K562 (cell line): Measurements from ENCODE around the gene KAZN. TPM values are rescaled to one million over a fixed set of nuclear protein-coding genes. Genes with fewer than 3 reads are reported as not detected.

Source experiments
- ATAC-seq: fragments of 200-7000 bp; cut with Tn5 transposase; 3 replicates; pipeline ENCODE4 v1.9.1; 2020; ENCODE audit warnings: moderate library complexity
- BruUV-seq: library from RNA; stranded (reverse); fragments of 400-500 nt; replicated peaks from 2 replicates; lab custom pipeline; 2021; lab: Mats Ljungman, UMichigan
- CTCF ChIA-PET: fragments of 300-600 bp; formaldehyde crosslinking; extraction: SDS; loops from one replicate; lab custom pipeline; 2021; ENCODE audit warnings: low intra/inter-chr PET ratio; lab: Yijun Ruan, JAX
- POLR2A ChIA-PET: fragments of 300-600, 350-650 bp; sonication (Branson Sonifier 250); formaldehyde crosslinking; extraction: SDS; loops from one replicate; lab custom pipeline; 2021; ENCODE audit warnings: antibody characterized with exemption, inconsistent platforms; lab: Yijun Ruan, JAX
- DNase-seq, 4 experiments: peaks; one replicate each; pipeline versions ENCODE4 v3.0.0 to v3.0.0-alpha.2; 2011 to 2018; ENCODE audit warnings: low spot score in 3 of 4, mixed read lengths in 3 of 4; ENCODE audit errors: extremely low read depth in 1 of 4
- FAIRE-seq: peaks from 2 replicates; lab custom pipeline; 2011; peaks lifted over from hg19 to GRCh38; lab: Jason Lieb, UNC
- H2AFZ ChIP-seq: 2 replicates; pipeline ENCODE4 v1.6.0; 2011; ENCODE audit warnings: low read depth, low read length, control low read depth, inconsistent platforms
- H3K27ac ChIP-seq: fragments of 200-600 bp; 3 replicates; pipeline ENCODE4 v1.8.0; 2011; ENCODE audit warnings: low read depth, mild to moderate bottlenecking, control low read depth, inconsistent platforms, low read length, moderate library complexity, mixed read lengths; ENCODE audit errors: extremely low read depth
- H3K27me3 ChIP-seq, 2 experiments: fragments of 300-600 bp in 1 of 2; 2 replicates in 1 of 2; 3 replicates in 1 of 2; pipeline versions ENCODE4 v1.6.0 to v1.8.0; 2011; ENCODE audit warnings: inconsistent platforms in 2 of 2, low read length in 2 of 2, mild to moderate bottlenecking in 1 of 2, mixed read lengths in 1 of 2, moderate library complexity in 1 of 2; ENCODE audit not compliant: control insufficient read depth in 2 of 2, insufficient read depth in 2 of 2
- H3K36me3 ChIP-seq: fragments of 300-600 bp; 3 replicates; pipeline ENCODE4 v1.8.0; 2011; ENCODE audit warnings: mild to moderate bottlenecking, low read length, inconsistent platforms; ENCODE audit not compliant: control insufficient read depth, insufficient read depth
- H3K4me1 ChIP-seq, 2 experiments: fragments of 200-600 bp in 1 of 2; replicated peaks in 1 of 2; 2 replicates in 1 of 2; 3 replicates in 1 of 2; pipeline versions ENCODE4 v1.5.1 to v1.8.0; 2011; ENCODE audit warnings: inconsistent platforms in 2 of 2, low read length in 2 of 2, mild to moderate bottlenecking in 1 of 2, mixed read lengths in 1 of 2, moderate library complexity in 1 of 2; ENCODE audit not compliant: control insufficient read depth in 2 of 2, insufficient read depth in 2 of 2
- H3K4me2 ChIP-seq: 2 replicates; pipeline ENCODE4 v1.6.1; 2011; ENCODE audit warnings: low read length, control low read depth, inconsistent platforms, mixed read lengths; ENCODE audit not compliant: insufficient read depth
- H3K4me3 ChIP-seq: fragments of 200-600 bp; sonication (generic), shearing (Covaris generic); 2 replicates; pipeline ENCODE4 v1.5.1; 2016; ENCODE audit warnings: control low read depth, inconsistent platforms
- H3K79me2 ChIP-seq: fragments of 200-600 bp; 3 replicates; pipeline ENCODE4 v1.8.0; 2011; ENCODE audit warnings: low read length, inconsistent platforms; ENCODE audit not compliant: control insufficient read depth, insufficient read depth
- H3K9ac ChIP-seq, 2 experiments: 2 replicates each; pipeline versions ENCODE4 v1.6.0 to v1.6.1; 2011; ENCODE audit warnings: low read depth in 2 of 2, low read length in 2 of 2, control low read depth in 1 of 2, inconsistent platforms in 1 of 2, mild to moderate bottlenecking in 1 of 2, mixed read lengths in 1 of 2; ENCODE audit not compliant: insufficient read depth in 1 of 2
- H3K9me1 ChIP-seq: one replicate; pipeline ENCODE4 v1.6.0; 2011; ENCODE audit warnings: inconsistent platforms, mild to moderate bottlenecking, low read length, moderate library complexity; ENCODE audit not compliant: control insufficient read depth, insufficient read depth
- H3K9me3 ChIP-seq: replicated peaks from 2 replicates; pipeline ENCODE4 v1.5.1; 2011; ENCODE audit warnings: low read depth, low read length, inconsistent platforms; ENCODE audit not compliant: control insufficient read depth, insufficient read depth
- H4K20me1 ChIP-seq: replicated peaks from 2 replicates; pipeline ENCODE4 v1.6.1; 2011; ENCODE audit warnings: low read length, inconsistent platforms, mixed read lengths; ENCODE audit not compliant: control insufficient read depth, insufficient read depth
- BHLHE40 ChIP-seq: IDR thresholded peaks from 2 replicates; pipeline ENCODE4 v1.6.1; 2011; ENCODE audit warnings: low read length, improper control_type of control experiment
- DIDO1 ChIP-seq: fragments of 450-650 bp; IDR thresholded peaks from 2 replicates; pipeline ENCODE4 v1.6.1; 2016; ENCODE audit warnings: low read depth, missing biosample characterization, missing genetic modification characterization
- JUND ChIP-seq, 2 experiments: IDR thresholded peaks; 2 replicates in 1 of 2; 3 replicates in 1 of 2; pipeline ENCODE4 v1.6.1; 2011; ENCODE audit warnings: borderline replicate concordance in 2 of 2, low read depth in 2 of 2, low read length in 2 of 2, improper control_type of control experiment in 1 of 2, missing biosample characterization in 1 of 2, missing genetic modification characterization in 1 of 2, missing genetic modification reagents in 1 of 2
- LARP7 ChIP-seq: fragments of 450-650 bp; IDR thresholded peaks from 2 replicates; pipeline ENCODE4 v1.6.1; 2016
- RBM15 ChIP-seq: fragments of 200-400 bp; formaldehyde crosslinking; IDR thresholded peaks from 2 replicates; pipeline ENCODE4 v1.6.1; 2018; ENCODE audit warnings: mild to moderate bottlenecking, low read length, moderate library complexity; ENCODE audit not compliant: insufficient read depth
- RNF2 ChIP-seq: sonication (generic); IDR thresholded peaks from 2 replicates; pipeline ENCODE4 v1.6.1; 2016
- TBL1XR1 ChIP-seq, 2 experiments: IDR thresholded peaks; 2 replicates each; pipeline ENCODE4 v1.6.1; 2012; ENCODE audit warnings: improper control_type of control experiment in 2 of 2, low read length in 2 of 2, mild to moderate bottlenecking in 1 of 2
- TBP ChIP-seq: optimal IDR thresholded peaks from 2 replicates; pipeline ENCODE3; 2011; ENCODE audit warnings: low read depth, low read length, improper control_type of control experiment
- TRIM28 ChIP-seq: fragments of 450-650 bp; IDR thresholded peaks from 2 replicates; pipeline ENCODE4 v1.6.1; 2017
- ZFP1 ChIP-seq: fragments of 450-650 bp; formaldehyde crosslinking; IDR thresholded peaks from 2 replicates; pipeline ENCODE4 v1.4.0; 2020; ENCODE audit warnings: mild to moderate bottlenecking, mixed read lengths
- ZNF212 ChIP-seq: fragments of 450-650 bp; formaldehyde crosslinking; IDR thresholded peaks from 2 replicates; pipeline ENCODE4 v1.4.0; 2020; ENCODE audit warnings: mild to moderate bottlenecking
- ZNF584 ChIP-seq: fragments of 200-800 bp; sonication (Bioruptor generic); IDR thresholded peaks from 2 replicates; pipeline ENCODE4 v1.6.1; 2016; ENCODE audit warnings: low read depth, mild to moderate bottlenecking, missing genetic modification characterization, missing compliant biosample characterization
- ZNF79 ChIP-seq: fragments of 250-450 bp; sonication (Bioruptor Pico); IDR thresholded peaks from 2 replicates; pipeline ENCODE4 v1.4.0; 2020; ENCODE audit warnings: low read depth, mild to moderate bottlenecking, moderate library complexity
- WGBS: fragments of 100-300 bp; shearing (Covaris generic); methylation state at CpG from one replicate; pipeline ENCODE4 v1.1.6; 2016; ENCODE audit warnings: low coverage, mixed read lengths; ENCODE audit not compliant: insufficient coverage; ENCODE audit errors: missing lambda C conversion rate; 5-methylcytosine and 5-hydroxymethylcytosine counted together
- in situ Hi-C: fragments of 300-500 bp; cut with MboI; formaldehyde crosslinking; loops from 4 replicates; pipeline ENCODE4 v1.15.0; 2018; ENCODE audit warnings: inconsistent platforms, mixed read lengths
- intact Hi-C: fragments of 100-400 bp; cut with micrococcal nuclease; formaldehyde crosslinking; loops from 2 replicates; pipeline ENCODE4 v1.14.2; 2022
- polyA plus RNA-seq, 8 experiments: library from polyadenylated mRNA; depleted of rRNA in 4 of 8; stranded (reverse) in 5 of 8; unstranded in 3 of 8; fragments of >200 nt; fragmentation: Nextera tagmentation in 2 of 8; fragmentation: Illumina TruSeq in 1 of 8; extraction: Ambion mirVana in 2 of 8; extraction: Trizol in 1 of 8; gene quantifications; 2 replicates each; pipeline versions ENCODE4 v1.2.1 to v1.2.3, GENCODE V29; 2011 to 2014; ENCODE audit warnings: inconsistent platforms in 1 of 8, missing spikeins in 1 of 8
- total RNA-seq, 7 experiments: library from RNA; depleted of rRNA in 6 of 7; stranded (reverse); fragments of >200 nt in 6 of 7; fragmentation: Illumina TruSeq in 2 of 7; extraction: Trizol in 2 of 7; gene quantifications; 2 replicates each; pipeline versions ENCODE4 v1.2.1 to v1.2.3, GENCODE V29; 2011 to 2021; ENCODE audit warnings: low replicate concordance in 1 of 7
- TF ChIP-seq, protein P1 (sequence below), 2 experiments: fragments of 150-350 bp in 1 of 2; IDR thresholded peaks; 2 replicates each; pipeline ENCODE4 v1.6.1; 2012 to 2016; ENCODE audit warnings: low read depth in 2 of 2, low read length in 2 of 2, mild to moderate bottlenecking in 1 of 2, moderate library complexity in 1 of 2
- TF ChIP-seq, protein P2 (sequence below): fragments of 250-450 bp; sonication (Bioruptor Pico); IDR thresholded peaks from 2 replicates; pipeline ENCODE4 v1.4.0; 2020; ENCODE audit warnings: mild to moderate bottlenecking, moderate library complexity

KAZN gene
- total and polyA plus RNA-seq, 9 of the 15 experiments (the other 6 are each of a cell fraction or from before 2014, with no cell fraction given), result 2.1 to 21.6 (median 5.4) TPM

DNA sequence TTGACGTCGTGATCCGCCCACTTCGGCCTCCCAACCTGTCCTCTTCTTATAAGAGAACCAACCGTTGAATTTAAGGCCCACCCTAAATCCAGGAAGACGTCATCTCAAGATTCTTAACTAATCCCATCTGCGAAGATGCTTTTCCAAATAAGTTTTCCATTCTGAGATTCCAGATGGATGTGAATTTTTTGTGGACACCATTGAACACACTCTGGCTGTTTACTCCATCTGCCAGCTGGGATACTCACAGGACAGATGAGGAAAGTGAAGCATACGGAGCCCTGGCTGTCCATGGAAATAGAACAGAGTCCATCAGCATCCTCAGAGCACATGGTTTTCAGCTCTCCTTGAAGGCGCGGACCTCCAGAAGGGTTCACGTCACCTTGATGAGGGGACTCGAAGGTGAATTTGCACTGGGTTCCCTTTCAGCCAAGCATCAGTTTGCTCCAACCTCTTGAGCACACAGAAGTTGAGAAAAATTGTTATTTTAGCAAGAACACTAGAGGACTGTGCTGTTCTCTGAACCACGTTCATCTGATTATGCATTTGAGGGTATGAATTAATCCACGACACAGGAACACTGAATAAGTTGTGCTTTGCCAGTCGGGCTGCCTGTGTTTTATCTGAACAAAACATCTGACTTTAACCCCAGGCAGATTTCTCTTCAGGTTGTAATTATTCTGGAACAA, 68.6 kb downstream of the KAZN start (continued):
- TF ChIP-seq, protein P1, sequence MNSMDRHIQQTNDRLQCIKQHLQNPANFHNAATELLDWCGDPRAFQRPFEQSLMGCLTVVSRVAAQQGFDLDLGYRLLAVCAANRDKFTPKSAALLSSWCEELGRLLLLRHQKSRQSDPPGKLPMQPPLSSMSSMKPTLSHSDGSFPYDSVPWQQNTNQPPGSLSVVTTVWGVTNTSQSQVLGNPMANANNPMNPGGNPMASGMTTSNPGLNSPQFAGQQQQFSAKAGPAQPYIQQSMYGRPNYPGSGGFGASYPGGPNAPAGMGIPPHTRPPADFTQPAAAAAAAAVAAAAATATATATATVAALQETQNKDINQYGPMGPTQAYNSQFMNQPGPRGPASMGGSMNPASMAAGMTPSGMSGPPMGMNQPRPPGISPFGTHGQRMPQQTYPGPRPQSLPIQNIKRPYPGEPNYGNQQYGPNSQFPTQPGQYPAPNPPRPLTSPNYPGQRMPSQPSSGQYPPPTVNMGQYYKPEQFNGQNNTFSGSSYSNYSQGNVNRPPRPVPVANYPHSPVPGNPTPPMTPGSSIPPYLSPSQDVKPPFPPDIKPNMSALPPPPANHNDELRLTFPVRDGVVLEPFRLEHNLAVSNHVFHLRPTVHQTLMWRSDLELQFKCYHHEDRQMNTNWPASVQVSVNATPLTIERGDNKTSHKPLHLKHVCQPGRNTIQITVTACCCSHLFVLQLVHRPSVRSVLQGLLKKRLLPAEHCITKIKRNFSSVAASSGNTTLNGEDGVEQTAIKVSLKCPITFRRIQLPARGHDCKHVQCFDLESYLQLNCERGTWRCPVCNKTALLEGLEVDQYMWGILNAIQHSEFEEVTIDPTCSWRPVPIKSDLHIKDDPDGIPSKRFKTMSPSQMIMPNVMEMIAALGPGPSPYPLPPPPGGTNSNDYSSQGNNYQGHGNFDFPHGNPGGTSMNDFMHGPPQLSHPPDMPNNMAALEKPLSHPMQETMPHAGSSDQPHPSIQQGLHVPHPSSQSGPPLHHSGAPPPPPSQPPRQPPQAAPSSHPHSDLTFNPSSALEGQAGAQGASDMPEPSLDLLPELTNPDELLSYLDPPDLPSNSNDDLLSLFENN (IDR thresholded peaks at IDR 0.05; ENCODE audit: low read depth in 2 of 2, low read length in 2 of 2), result no peak
- TF ChIP-seq ZNF79 (CRISPR knock-in tag) (no peak), TBL1XR1 (IDR thresholded peaks at IDR 0.05; ENCODE audit: low read length in 2 of 2) (no peak), TRIM28 (no peak), LARP7 (no peak), ZNF212 (CRISPR knock-in tag) (no peak)

DNA sequence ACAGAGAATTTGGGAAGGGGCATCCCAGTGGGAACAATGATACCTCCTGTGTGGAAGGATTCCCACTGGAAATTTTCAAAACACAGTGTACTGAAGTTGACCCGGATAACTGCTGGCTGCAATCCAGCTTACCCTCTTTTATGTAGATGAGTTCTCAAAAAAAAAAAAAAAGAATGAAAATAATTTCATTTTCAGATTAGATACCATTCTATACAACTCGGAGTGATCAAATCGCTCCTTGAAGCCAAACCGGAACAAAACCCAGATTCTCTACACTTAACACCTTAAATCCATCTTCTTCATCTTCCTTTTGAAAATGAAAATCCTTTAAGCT, 69.1 kb downstream of the KAZN start:
- POLR2A ChIA-PET, result no interaction called here
- TF ChIP-seq ZFP1 (no peak), BHLHE40 (no peak), ZNF212 (CRISPR knock-in tag) (no peak), DIDO1 (tag) (no peak), JUND (IDR thresholded peaks at IDR 0.05; ENCODE audit: borderline replicate concordance, low read depth, low read length) (no peak), JUND (tag; IDR thresholded peaks at IDR 0.05; ENCODE audit: borderline replicate concordance, low read depth, low read length) (no peak), TBP (no peak), ZNF584 (CRISPR knock-in tag) (no peak), RNF2 (no peak), RBM15 (no peak)
- TF ChIP-seq, protein P2, sequence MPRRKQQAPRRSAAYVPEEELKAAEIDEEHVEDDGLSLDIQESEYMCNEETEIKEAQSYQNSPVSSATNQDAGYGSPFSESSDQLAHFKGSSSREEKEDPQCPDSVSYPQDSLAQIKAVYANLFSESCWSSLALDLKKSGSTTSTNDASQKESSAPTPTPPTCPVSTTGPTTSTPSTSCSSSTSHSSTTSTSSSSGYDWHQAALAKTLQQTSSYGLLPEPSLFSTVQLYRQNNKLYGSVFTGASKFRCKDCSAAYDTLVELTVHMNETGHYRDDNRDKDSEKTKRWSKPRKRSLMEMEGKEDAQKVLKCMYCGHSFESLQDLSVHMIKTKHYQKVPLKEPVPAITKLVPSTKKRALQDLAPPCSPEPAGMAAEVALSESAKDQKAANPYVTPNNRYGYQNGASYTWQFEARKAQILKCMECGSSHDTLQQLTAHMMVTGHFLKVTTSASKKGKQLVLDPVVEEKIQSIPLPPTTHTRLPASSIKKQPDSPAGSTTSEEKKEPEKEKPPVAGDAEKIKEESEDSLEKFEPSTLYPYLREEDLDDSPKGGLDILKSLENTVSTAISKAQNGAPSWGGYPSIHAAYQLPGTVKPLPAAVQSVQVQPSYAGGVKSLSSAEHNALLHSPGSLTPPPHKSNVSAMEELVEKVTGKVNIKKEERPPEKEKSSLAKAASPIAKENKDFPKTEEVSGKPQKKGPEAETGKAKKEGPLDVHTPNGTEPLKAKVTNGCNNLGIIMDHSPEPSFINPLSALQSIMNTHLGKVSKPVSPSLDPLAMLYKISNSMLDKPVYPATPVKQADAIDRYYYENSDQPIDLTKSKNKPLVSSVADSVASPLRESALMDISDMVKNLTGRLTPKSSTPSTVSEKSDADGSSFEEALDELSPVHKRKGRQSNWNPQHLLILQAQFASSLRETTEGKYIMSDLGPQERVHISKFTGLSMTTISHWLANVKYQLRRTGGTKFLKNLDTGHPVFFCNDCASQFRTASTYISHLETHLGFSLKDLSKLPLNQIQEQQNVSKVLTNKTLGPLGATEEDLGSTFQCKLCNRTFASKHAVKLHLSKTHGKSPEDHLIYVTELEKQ (CRISPR knock-in tag), result no peak

More for the DNA sequence above, 69.1 kb downstream of the KAZN start:
- no peak overlapping the region for H3K27ac ChIP-seq
- no peaks in the 10 kb centered on the region for H4K20me1 ChIP-seq
- 0% methylated on average over 4 of the region's 4 CpGs for WGBS
- H3K4me1 ChIP-seq, result no peaks in the 10 kb centered on the region
- H3K4me2 ChIP-seq, result no peak overlapping the region
- no peak overlapping the region for H3K9ac ChIP-seq
- H3K9me3 ChIP-seq, result no peaks in the 10 kb centered on the region
- intact Hi-C loops (no loop called here), in situ Hi-C loops (no loop called here)
- peaks cover 42 to 51% of the 10 kb centered on the region in 2 experiments for H3K27me3 ChIP-seq
- no peaks in the 10 kb centered on the region for H3K79me2 ChIP-seq
- FAIRE-seq (no peak), ATAC-seq (no peak), DNase-seq (no peak)
- no peak overlapping the region for H2AFZ ChIP-seq
- CTCF ChIA-PET, result no interaction called here
- no TSS peak for BruUV-seq
- no peaks in the 10 kb centered on the region for H3K36me3 ChIP-seq
- H3K9me1 ChIP-seq, result no peaks in the 10 kb centered on the region
- no peak overlapping the region for H3K4me3 ChIP-seq
